Activated CD4-positive, alpha-beta T cell treated with anti-CD3 and anti-CD28 coated beads for 48 hours (primary cell): ENCODE results near the gene FXYD7.

Source experiments
- DNase-seq: peaks from one replicate; pipeline ENCODE4 v3.0.0-alpha.2; 2020

Gene FXYD7

DNA sequence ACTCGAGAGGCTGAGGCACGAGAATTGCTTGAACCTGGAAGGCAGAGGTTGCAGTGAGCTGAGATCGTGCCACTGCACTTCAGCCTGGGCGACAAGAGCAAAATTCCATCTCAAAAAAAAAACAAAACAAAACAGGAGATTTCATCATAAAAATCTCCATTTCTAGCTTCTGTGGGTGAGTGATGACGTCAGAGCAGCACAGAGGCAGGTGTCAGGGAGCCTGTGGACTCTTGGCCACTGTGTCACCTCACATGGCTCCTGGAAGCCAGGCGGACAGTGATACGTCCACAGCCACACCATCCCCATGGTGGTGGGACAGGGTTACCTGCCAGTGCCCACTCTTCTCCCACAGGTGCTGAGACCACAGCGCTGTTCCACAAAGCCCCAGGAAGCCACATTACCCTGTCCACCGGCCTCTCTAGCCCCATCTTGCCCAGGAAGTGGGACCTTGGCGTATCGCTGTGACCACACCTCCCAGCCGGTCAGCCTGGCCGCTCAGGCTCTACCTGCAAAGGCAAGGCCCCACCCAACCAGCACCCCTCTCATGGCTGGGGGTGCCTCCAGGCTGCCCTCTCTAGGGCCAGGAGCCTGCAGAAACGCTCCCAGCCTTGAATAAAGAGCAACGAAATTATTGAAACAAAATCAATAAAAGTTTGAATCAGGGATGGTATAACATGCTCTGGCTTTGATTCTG, 29.9 kb upstream of the FXYD7 start:
- no peak for DNase-seq

DNA sequence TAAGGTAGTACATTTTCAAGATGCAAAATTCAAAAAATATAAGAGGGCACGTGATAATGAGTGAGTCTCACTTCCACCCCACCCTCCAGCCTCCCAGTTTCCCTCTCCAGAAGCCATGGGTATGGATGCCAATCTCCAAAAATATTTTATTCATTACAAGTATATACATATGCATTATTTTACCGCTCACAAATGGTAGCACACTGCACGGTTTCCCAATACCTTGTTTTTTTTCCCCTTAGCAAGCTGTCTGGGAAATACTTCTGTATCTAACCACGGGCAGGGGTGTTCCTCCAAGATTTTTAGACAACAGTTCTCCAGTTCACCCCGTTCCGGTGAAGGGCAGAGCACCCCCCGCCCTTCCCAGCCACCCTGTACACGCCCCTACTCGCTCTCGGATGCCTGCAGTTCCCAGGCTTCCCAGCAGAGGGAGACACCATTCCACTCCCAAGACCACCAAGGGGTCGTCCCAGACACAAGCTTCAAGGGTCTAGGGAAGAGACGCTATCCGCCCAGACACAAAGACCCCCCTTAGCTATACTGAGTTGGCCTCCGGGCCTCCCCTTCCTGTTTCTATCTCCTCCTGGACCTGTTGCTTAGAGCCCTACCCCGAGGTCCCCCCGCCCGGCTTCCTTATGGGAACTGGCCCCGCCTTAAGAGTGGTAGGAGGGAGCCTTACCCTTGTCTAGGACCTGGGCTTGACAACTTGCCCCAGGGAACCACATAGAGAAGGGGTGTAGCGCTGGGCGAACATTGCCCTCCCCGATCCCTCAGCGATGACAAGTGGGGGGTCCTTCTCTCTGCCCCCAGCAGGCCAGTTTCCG, 28.5 kb upstream of the FXYD7 start:
- peak; percentile 80 for DNase-seq

DNA sequence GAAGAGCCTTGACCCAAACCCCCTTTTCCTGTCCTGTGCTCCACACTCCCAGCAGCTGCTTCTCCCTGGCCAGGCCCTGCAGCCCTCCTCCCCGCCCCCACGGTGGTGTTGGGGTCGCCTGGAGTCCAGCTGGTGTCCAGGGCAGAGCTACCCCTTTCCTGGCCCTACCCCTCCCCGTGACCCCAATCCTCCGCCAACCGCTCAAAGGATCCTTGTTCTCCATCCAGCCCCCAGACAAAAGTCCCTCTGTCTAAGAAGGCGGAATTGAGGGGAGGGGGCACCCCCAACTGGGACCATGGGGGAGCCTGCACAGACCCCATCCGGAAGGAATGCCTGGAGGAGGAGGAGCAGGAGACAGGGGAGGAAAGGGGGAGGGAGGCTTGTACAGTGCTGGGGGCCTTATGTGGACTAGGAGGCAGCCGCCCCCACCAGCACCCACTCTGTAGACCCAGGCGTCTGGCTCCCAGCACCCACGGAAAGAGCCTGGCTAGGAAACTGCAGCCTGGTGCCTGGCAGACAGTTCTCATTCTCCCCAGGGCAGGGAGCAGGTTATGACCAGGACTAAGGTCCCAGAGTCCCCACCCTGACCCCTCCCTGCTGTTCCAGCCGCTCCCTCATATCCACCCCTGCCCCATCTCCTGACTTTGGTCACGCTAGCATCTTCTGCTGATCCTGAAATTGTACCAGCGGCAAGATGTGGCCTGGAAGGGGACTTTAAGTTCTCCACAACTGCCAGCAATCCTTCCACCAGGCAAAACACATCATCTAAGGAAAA, 27.7 kb upstream of the FXYD7 start, which contains the start of gene FXYD3:
Gene FXYD3, plus strand, starts transcription at position 647 of the 775 bp plus-strand sequence. CDS start 3,554 bp downstream, outside the sequence.
- DNase-seq: no peak

DNA sequence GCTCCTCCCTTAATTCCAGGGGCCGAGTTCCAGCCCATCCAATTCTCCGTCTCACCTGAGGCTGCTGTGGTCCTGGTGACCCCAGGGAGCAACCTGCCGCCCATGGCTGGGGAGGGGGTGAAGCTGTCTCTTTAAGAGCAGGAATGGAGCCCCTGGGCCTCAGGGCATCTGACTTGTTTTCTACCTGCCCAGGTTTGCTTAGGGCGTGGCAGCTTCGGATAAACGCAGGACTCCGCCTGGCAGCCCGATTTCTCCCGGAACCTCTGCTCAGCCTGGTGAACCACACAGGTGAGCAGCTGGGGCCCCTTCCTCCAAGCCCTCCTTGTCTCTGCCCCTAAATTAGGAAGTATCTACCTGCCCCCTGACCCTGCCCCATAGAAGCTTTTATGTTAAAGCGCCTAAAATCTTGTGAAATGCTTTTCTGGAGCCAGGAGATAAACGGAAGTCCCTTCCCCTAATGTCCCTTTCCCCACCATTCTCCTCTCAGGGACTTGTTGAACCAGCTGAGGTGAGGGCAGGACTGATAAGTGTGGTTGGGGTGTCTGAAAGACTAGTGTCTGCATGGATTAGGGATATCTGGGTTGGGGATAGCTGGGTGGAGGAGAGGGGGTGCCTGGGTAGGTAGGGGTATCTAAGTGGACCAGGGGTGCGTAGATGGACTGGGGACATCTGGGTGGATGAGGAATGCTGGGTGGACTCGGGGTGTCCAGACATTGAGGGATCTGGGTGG, 26.8 kb upstream of the FXYD7 start:
- DNase-seq: no peak

DNA sequence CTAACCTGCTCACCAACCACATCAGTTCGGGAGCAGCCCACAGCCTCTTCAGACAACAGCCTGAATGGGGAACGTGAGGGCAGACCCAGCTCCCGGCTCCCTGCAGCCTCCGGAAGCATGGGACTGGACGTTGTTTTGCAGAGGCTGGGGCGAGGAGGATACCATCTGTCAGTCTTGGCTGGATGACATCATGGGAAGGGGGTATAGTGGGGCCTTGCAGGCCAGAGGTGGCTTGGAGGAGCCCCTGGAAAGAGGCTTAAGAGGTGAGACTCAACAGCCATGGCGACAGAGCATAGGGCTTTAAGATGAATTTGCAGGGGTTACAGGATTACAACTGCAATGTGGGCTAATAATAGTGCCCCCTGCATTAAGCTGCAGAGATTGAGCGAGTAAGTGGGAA, 25.9 kb upstream of the FXYD7 start:
- DNase-seq: no peak

DNA sequence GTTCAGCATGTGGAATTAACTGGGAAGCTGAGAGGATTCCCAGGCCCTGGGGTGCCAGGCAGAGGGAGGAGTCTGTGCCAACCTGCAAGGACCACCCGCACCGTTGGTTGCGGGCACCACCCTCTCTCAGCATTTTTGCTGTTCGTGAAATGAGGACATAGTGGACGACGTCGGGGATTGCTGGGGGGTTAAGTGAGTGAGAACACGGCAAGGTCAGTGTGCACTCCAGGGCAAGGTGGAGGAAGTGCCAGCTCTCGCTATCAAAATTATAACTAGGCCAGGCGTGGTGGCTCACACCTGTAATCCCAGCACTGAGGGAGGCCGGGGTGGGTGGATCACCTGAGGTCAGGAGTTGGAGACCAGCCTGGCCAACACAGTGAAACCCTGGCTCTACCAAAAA, 25.3 kb upstream of the FXYD7 start:
- no peak for DNase-seq

DNA sequence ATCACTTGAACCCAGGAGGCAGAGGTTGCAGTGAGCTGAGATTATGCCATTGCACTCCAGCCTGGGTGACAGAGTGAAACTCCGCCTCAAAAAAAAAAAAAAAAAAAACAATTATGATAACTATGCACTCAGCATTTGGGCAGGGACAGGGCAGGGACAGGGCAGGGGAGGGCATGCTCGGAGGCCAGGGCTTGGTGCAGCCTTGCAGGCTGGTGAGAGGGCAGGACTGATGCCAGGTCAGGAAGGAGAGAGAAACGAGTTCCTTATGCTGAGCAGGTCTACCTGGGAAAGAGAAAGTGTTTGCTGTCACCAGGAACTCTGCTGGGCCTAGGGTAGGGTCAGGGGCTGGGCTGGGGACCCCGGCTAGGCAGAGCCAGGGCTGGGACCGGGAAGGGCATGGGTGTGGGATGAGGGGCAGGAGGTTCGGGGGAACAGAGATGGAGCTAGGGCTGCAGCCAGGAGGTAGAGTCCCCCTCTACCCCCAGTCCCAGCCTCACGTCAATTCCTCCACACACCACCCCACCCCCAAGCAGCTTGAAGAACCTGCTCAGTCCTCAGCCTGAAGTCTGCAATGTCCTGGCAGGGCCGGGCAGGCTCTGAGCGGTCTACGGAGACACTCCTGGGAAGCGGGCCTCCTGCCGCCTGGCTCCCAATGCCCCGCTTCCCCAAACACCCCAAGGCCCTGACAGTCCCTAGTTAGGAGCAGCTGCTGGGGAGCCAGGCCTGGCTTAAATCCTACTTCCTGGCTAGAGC, 24.6 kb upstream of the FXYD7 start:
- no peak for DNase-seq

DNA sequence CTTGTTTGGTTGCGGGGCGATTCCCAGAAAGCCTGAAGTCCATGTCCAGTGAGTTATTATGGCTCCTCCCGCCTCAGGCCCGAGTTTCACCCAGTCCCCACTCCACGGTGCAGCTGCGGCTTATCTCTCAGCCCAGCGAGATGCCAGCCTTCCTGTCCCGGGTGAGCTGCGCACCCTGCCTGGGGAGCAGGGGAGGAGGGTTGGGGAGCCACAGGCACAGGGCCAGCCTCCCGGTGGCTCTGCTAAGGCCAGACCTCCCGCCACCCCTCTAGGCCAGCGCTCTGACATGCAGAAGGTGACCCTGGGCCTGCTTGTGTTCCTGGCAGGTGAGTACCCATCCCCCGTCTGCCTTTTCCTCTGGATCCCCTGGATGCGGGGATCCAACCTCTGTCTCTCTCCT, 24.0 kb upstream of the FXYD7 start:
- no peak for DNase-seq

DNA sequence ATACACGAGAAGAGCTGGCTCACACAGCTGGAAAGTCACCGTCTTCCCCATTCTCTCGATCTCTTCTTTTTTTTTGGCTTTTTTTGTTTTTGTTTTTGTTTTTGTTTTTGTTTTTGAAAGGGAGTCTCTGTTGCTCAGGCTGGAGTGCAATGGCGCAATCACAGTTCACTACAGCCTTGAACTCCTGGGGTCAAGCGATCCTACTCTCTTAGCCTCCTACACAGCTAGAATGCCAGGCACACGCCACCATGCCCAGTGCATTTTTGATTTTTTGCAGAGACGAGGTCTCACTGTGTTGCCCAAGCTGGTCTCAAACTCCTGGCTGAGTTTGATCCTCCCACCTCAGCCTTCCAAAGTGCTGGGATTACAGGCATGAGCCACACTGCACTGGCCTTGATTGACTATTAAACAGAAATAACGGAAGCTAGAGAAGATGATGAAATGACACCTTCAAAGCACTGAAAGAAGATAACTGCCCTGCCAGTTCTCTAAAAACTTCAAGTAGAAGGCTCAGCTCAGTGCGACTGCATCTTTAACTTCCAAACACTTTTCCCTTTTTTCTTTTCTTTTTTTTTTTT, 23.4 kb upstream of the FXYD7 start:
- no peak for DNase-seq

DNA sequence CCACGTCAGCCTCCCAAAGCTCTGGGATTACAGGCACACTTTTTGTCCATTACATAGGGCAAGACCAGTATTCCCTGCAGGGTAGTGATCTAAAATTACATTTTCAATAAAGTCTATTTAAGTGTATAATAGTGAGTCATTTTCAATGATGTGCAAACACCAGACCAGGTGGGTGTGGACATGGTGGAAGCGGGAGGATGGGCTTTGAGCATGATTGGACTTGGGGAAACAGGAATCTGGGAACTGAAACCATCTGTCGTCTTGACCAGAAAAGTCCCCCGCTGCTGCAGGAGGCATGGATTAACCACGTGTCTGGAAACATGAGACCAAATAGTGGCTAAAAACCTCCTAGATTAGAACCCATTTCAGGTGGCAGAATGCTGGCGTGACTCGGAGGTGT, 22.6 kb upstream of the FXYD7 start:
- DNase-seq: no peak

DNA sequence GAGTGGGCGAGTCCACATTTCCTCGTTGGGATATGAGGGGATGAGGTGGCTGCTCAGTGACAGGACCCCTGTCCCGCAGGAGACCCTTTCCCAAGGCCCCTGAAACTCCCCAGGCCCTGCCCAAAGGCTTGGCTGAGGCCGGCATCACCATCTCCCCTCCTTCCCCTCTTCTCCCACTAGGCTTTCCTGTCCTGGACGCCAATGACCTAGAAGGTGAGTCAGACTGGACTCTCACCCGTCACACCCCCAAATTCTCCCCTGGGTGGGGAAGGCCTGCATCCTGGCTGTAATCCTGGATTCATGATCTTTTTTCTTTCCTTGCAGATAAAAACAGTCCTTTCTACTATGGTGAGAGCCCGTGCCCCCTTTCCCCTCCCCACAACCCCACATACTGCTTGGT, 22.2 kb upstream of the FXYD7 start:
- no peak for DNase-seq

DNA sequence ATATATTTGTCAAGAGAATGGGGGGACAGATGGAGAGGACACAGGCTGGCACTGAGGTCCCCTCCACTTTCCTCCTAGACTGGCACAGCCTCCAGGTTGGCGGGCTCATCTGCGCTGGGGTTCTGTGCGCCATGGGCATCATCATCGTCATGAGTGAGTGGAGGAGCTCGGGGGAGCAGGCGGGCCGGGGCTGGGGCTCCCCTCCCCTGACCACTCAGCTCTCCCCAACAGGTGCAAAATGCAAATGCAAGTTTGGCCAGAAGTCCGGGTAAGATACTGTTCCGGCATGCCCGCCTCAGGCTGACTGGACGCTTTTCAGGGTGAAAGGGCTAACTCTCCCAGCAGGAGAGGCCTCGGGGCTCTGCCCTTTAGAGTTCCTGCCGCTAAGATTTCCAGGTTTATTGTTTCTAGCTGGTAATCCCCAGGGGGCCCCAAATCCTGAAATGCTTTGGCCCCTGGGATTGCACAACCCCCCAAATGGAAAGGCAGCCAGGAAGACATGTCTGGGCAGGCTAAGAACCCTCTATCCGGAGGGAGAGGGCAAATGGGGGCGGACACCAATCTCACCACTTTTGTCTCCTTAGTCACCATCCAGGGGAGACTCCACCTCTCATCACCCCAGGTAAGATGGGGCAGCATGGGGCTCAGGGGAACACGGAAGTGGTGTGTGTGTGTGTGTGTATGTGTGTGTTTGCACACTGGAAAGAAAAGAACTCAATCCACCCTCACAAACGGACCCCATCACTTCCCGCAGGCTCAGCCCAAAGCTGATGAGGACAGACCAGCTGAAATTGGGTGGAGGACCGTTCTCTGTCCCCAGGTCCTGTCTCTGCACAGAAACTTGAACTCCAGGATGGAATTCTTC, 20.1 kb upstream of the FXYD7 start:
- DNase-seq: no peak

DNA sequence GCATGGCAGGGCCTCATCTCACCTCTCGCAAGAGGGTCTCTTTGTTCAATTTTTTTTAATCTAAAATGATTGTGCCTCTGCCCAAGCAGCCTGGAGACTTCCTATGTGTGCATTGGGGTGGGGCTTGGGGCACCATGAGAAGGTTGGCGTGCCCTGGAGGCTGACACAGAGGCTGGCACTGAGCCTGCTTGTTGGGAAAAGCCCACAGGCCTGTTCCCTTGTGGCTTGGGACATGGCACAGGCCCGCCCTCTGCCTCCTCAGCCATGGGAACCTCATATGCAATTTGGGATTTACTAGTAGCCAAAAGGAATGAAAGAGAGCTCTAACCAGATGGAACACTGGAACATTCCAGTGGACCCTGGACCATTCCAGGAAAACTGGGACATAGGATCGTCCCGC, 19.5 kb upstream of the FXYD7 start:
- DNase-seq: no peak

DNA sequence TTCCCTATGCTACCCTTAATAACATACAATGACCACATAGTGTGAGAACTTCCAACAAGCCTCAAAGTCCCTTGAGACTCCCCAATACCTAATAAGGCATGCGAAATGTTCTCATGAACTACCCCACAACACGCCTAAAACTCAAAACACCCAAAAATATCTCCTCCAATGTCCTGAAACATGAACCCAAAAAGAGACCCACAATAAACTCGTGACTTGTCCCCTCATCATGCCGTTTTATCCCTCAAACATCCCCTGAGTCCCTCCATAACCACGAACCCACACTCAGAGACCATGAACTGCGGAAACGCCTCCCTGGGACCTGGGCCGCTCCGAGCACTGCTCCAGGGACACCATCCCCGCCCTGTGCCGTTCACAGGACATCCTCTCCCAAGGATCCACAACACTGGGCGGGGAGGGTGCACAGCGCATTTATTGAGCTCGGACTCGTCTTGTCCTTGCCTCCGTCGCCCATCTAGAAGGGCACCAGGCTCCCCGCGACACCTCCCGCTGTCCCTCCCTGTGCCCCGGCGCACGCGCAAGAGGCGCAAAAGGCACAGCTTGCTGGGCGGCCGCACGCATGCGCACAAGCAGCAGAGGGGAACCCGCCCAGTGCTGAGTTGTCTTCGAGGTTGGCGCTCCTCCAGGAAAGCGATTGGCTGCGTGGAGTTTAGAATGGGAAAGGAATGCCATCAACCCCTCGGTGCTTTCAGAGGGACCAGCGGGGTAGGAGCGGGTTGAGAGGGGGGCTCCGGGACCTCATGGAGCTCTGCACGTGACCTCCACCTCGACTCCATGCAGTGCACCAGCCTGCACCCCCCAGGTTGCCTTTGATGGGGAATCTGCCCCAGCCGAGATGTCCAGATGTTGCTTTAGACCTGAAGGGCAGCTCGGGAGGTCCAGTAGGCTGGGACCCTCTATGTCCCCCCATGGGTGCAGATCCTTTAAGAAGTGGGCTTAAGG, 18.7 kb upstream of the FXYD7 start:
- peak; percentile 90 for DNase-seq

DNA sequence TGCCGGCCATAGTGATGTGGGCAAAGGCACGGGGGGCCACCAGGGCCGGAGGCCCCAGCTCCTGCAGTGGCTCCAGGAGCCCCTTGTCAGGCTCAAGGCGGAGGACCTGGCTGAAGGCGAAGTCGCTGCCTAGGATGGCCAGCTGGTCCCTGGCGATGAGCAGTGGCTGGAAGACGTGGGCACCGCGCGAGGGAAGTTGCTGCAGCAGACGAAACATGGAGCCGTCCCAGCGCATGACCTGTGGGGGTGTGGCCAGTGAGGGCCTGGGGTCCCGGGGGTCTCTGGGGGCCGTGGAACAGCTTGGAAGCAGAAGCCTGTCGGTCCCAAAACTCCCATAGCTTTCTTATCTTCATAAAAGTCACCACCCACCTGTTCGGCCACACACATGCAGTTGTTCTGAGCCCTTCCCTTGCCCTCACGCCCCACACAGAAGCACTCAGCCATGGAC, 17.8 kb upstream of the FXYD7 start:
- no peak for DNase-seq

DNA sequence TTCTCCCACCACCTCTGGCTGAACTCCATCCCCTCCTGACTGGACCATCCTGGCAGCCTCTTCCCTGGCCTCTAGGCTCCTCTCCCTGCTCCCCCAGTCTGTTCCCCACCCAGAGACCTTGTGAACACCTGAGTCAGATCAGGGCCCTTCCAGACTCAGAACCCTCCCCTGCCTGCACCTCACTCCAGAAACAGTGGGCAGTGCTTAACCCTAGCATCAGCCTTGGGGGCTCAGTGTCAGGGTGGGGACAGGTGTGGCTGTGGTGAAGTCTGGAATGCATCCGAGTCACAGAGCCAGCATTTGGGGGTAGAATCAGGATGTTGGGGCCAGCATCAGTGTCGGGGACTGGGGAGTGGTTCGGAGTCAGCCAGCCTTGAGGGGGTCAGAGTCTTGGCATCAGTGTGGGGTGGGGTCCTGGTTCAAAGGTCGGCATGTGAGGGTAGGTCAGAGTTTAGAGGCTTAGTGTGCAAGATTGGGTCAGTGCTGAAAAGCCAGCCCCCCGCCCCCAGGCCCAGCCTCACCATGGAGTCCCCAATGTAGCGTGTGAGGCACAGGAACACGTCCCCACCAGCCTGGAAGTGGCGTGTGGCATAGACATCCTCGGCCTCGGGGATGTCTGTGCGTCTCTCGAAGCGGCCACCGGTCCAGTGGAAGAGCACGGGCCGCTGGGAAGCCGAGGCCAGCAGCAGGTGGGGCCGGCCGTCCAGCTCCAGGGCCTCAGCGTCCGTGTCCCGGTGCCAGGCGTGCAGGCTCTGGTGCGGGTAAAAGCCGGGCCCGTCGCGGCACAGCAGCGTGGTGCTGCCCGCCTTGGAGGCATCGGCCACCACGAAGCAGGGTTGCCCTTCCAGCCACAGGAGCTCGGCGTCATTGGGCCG, 17.1 kb upstream of the FXYD7 start:
- DNase-seq: no peak

DNA sequence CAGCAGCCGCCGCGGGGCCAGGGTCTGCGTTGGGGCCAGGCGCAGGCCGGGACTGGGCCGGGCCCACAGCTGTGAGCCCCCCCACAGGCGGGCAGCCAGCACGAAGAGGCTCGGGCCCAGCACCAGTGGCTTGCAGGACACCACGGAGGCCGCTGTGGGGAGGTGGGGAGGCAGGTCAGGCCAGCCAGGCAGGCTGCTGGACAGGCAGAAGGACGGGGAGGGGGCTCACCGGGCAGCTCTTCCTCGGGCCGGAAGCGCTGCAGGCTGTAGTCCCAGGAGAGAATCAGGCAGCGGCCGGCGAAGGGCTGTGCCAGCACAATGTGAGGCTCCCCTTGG, 16.5 kb upstream of the FXYD7 start:
- DNase-seq: no peak

DNA sequence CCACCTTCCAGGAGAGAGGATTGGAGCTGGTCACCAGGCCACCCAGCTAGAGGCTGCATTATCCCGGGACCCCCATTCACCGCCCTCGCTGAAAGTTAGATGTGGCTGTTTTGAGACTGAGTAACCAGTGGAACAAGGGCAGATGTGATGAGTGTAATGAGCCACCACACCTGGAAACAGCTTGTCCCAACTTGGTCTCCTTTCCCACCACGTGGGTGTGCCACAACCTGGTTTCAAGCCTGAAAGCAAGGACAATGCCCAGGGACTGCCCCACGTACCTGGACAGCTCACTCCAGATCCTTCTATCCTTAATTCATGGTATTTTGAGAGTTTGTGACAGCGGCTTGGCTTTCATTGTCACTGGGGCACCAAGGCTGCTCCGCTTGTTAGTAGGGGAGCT, 15.2 kb upstream of the FXYD7 start:
- DNase-seq: no peak
